Prostate gland (tissue), 2 donors: ENCODE data around the gene IRF2BP1.

Source experiments
- CTCF ChIP-seq, 4 experiments: fragments of 200-600 bp in 2 of 4; fragments of 450-650 bp in 2 of 4; sonication (generic) in 2 of 4; IDR thresholded peaks; 1 replicate in 3 of 4; 2 replicates in 1 of 4; pipeline ENCODE4 v1.5.1; 2016 to 2019; ENCODE audit warnings: antibody characterized with exemption in 4 of 4, mild to moderate bottlenecking in 2 of 4, moderate library complexity in 2 of 4
- POLR2A ChIP-seq: fragments of 450-650 bp; IDR thresholded peaks from one replicate; pipeline ENCODE4 v1.6.1; 2016; ENCODE audit warnings: antibody characterized with exemption, mild to moderate bottlenecking

DNA sequence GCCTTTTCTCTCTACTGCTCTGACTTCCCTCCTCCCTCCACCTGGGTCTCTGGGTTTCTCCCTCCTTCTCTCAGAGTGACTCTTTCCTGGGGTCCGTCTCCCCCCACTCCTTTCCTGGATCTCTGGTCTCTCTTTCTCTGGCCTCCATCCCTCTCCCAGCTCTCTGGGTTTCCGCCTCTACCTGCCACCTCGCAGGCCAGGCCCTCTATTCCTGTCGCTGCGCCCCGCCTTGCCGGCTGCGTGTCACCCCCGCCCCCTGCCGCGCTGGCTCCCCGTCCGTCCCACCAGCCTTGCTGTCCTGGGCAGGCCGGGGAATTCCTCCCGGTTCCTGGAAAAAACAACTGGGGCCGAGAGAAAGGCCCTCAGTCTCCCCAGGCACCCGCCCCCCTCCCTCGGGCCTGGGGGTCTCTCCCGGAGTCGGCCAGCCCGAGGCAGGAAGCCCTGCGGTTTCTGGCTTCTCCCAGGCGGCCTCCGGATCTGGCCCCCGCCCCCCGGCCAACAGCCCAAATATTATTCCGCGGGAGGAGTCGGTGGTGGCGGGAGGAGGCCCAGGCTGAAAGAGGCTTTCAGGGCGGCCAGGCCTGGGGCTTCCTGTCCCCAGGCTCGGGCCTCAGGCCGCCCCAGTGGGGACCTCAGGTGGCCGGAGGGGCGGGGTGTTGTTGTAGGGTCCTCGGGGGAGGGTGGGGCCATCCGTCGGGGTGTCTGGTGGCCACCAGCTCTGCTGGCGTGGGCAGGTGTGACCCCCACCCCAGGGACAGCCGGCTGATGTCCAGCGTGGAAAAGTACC, 9.3 kb downstream of the IRF2BP1 start:
- TF ChIP-seq CTCF (IDR thresholded peaks at IDR 0.05), result no peak
- TF ChIP-seq POLR2A, result peak; percentile 43
